ENCODE results near the gene CASR.

CASR gene

GRCh38 chr3:122217901-122218300, 34.4 kb downstream of the CASR start:
- no peak overlapping the region for H3K27ac ChIP-seq
- TF ChIP-seq CTCF (conservative IDR thresholded peaks at IDR 0.05) = no peak

- no peak overlapping the region for H3K27ac ChIP-seq
- no peak for TF ChIP-seq CTCF (conservative IDR thresholded peaks at IDR 0.05)
Observed at GRCh38 chr3:122219242-122219872, 35.9 kb downstream of the CASR start.

- H3K27ac ChIP-seq = no peak overlapping the region
- no peak for TF ChIP-seq CTCF (conservative IDR thresholded peaks at IDR 0.05)
Observed at GRCh38 chr3:122227036-122227781, 43.7 kb downstream of the CASR start.

GRCh38 chr3:122230174-122230573, 46.7 kb downstream of the CASR start:
- no peak for TF ChIP-seq CTCF (conservative IDR thresholded peaks at IDR 0.05)
- no peak overlapping the region for H3K27ac ChIP-seq

- no peak for TF ChIP-seq CTCF (conservative IDR thresholded peaks at IDR 0.05)
- no peak overlapping the region for H3K27ac ChIP-seq
Observed at GRCh38 chr3:122231465-122232157, 48.1 kb downstream of the CASR start.

- no peak for TF ChIP-seq CTCF (conservative IDR thresholded peaks at IDR 0.05)
- H3K27ac ChIP-seq = no peak overlapping the region
Observed at GRCh38 chr3:122232485-122232884, 49.0 kb downstream of the CASR start.

All from VCaP (cell line).